ENCODE data around the gene EFNA5.

DNA sequence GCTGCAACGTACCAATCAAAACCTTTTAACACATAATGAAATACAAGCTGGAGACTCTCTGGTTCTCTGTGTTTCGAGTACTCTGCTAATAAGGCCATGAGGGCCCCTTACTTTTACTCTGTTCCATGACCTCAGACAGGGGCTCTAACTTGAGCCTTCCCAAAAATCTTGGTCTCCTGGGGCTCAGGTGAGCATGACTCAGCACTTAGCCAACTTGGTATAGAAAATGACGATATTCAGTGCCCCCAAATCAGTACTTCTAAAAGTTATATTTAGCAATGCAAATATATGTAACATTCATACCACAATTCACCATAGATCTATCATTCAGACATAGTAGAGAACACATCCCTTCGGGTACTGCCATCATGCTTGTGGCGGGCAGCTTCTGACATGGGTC lies 278.9 kb downstream of the EFNA5 start:
- TF ChIP-seq, protein P1, sequence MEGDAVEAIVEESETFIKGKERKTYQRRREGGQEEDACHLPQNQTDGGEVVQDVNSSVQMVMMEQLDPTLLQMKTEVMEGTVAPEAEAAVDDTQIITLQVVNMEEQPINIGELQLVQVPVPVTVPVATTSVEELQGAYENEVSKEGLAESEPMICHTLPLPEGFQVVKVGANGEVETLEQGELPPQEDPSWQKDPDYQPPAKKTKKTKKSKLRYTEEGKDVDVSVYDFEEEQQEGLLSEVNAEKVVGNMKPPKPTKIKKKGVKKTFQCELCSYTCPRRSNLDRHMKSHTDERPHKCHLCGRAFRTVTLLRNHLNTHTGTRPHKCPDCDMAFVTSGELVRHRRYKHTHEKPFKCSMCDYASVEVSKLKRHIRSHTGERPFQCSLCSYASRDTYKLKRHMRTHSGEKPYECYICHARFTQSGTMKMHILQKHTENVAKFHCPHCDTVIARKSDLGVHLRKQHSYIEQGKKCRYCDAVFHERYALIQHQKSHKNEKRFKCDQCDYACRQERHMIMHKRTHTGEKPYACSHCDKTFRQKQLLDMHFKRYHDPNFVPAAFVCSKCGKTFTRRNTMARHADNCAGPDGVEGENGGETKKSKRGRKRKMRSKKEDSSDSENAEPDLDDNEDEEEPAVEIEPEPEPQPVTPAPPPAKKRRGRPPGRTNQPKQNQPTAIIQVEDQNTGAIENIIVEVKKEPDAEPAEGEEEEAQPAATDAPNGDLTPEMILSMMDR (IDR thresholded peaks at IDR 0.05) = no peak
- TF ChIP-seq POLR2AphosphoS5 (IDR thresholded peaks at IDR 0.05) = no peak
- TF ChIP-seq POLR2A (IDR thresholded peaks at IDR 0.05) = no peak

Measured in prostate gland (tissue), 2 donors.